C4-2B (cell line): ENCODE data around the gene FBP1.

Source experiments
- H3K27ac ChIP-seq: fragments of 450-650 bp; 2 replicates; pipeline ENCODE4 v1.5.1; 2017
- CTCF ChIP-seq: fragments of 450-650 bp; conservative IDR thresholded peaks from 2 replicates; pipeline ENCODE4 v1.5.1; 2017; ENCODE audit warnings: mild to moderate bottlenecking
- ZFX ChIP-seq: fragments of 450-650 bp; IDR thresholded peaks from 2 replicates; pipeline ENCODE4 v1.6.1; 2017

FBP1 gene

DNA sequence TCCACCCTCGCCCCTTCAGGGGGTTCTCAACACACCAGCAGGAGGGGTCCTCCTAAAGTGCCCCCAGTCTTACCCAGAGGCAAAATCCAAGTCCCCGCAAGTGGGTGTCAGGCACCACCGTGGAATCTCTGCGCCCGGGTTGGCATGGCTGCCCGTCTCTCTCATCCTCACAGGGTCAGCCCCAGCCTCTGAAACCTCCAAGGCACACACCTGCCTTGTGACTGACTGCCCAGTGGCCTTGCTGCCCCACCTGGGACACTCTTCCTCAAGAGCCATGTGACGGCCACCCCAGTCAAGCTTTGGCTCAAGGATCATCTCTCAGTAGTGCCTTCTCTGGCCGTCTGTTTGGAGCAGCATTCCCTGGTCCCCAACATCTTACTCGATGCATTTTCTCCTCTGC is 50.6 kb downstream of the FBP1 start:
- TF ChIP-seq ZFX (no peak), CTCF (no peak)
- H3K27ac ChIP-seq: no peak overlapping the region

DNA sequence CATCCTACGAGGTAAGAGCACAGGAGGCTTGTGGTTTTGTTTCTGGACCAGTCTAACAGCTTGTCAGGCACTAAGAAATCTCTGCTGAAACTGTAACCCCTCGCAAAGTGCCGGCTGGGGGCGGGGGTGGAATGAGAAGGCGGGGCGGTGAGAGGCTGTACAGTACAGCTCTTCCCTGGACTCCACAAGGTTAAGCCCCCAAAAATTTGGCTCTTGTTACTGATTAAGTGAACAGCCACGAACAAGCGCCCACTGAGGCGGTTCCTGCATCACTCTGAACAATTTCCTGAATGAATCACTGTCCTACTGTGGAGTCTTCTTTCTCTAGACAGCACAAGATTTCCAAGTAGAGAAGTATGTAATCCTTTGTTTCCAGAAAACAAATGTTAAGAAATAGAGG is 52.5 kb downstream of the FBP1 start:
- no peak for TF ChIP-seq ZFX
- TF ChIP-seq CTCF: no peak
- no peak overlapping the region for H3K27ac ChIP-seq

- H3K27ac ChIP-seq: no peak overlapping the region
- TF ChIP-seq CTCF (no peak), ZFX (no peak)
These were observed 53.0 kb downstream of the FBP1 start for GRCh38 chr9:94586316-94586715.

DNA sequence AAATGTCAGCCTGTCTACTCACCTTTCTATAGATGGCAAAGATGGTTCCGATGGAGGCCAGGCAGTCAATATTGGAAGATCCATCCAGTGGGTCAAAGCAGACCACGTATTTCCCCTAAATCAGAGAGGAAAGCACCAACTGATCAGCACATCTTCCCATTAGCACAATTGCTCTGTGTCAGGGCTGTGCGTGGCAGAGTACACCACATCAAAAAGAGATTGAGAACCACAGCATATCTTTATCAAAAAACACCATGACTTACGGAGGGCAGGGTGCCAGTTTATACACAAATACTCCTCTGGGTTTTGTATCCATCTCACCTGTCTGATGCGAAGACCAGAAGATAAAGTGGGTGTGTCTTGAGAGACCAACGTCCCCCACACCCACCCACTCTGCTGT is 54.8 kb downstream of the FBP1 start:
- TF ChIP-seq ZFX: no peak
- TF ChIP-seq CTCF: no peak
- H3K27ac ChIP-seq: no peak overlapping the region

GRCh38 chr9:94581728-94582127 is 57.6 kb downstream of the FBP1 start:
- H3K27ac ChIP-seq: no peak overlapping the region
- TF ChIP-seq CTCF (no peak), ZFX (no peak)

- TF ChIP-seq CTCF (no peak), ZFX (no peak)
- no peak overlapping the region for H3K27ac ChIP-seq
These were observed 61.7 kb downstream of the FBP1 start for GRCh38 chr9:94577571-94577970.

GRCh38 chr9:94577036-94577435 is 62.3 kb downstream of the FBP1 start:
- no peak overlapping the region for H3K27ac ChIP-seq
- no peak for TF ChIP-seq ZFX
- TF ChIP-seq CTCF: no peak
